PC-9 (cell line): ENCODE results near the gene DEFB127. TPM values are rescaled to one million over a fixed set of nuclear protein-coding genes. Genes with fewer than 3 reads are reported as not detected.
"Not testable (repeated sequence)": the region's sequence is repeated elsewhere in the genome, so short reads cannot be mapped to it uniquely, and the experiment has no call there.

Experiments
- Bru-seq: library from RNA; stranded (reverse); fragments of 400-500 nt; gene quantifications from one replicate; lab custom pipeline; 2021; lab: Mats Ljungman, UMichigan
- BruChase-seq, 2 experiments: library from RNA; stranded (reverse); fragments of 400-500 nt; gene quantifications; one replicate each; lab custom pipeline; 2021; lab: Mats Ljungman, UMichigan
- BruUV-seq: library from RNA; stranded (reverse); fragments of 400-500 nt; replicated peaks from 2 replicates; lab custom pipeline; 2021; lab: Mats Ljungman, UMichigan
- CTCF ChIA-PET: fragments of 300-600 bp; sonication (Branson Sonifier 250); formaldehyde crosslinking; loops from one replicate; lab custom pipeline; 2022; ENCODE audit warnings: antibody characterized with exemption; lab: Charles Lee
- POLR2A ChIA-PET: fragments of 300-600 bp; sonication (Branson Sonifier 250); formaldehyde crosslinking; loops from one replicate; lab custom pipeline; 2022; ENCODE audit warnings: antibody characterized with exemption; ENCODE audit not compliant: unreplicated experiment; lab: Charles Lee
- DNase-seq, 2 experiments: peaks; one replicate each; pipeline versions ENCODE4 v3.0.0 to v3.0.0-alpha.2; 2015 to 2022; ENCODE audit warnings: mixed read lengths in 1 of 2
- H2AFZ ChIP-seq: fragments of 200-600 bp; sonication (generic); 2 replicates; pipeline ENCODE4 v1.8.1; 2017; ENCODE audit warnings: antibody characterized with exemption
- H3F3A ChIP-seq: fragments of 200-600 bp; sonication (generic); 2 replicates; pipeline ENCODE4 v1.8.1; 2017; ENCODE audit warnings: antibody characterized with exemption, mild to moderate bottlenecking, low read depth; ENCODE audit not compliant: insufficient read depth
- H3K27ac ChIP-seq: fragments of 200-600 bp; sonication (generic); 2 replicates; pipeline ENCODE4 v1.6.1; 2016; ENCODE audit warnings: mixed run types
- H3K27me3 ChIP-seq: fragments of 200-600 bp; sonication (generic); 2 replicates; pipeline ENCODE4 v1.6.1; 2016; ENCODE audit warnings: low read depth, mixed run types; ENCODE audit not compliant: insufficient read depth
- H3K36me3 ChIP-seq: fragments of 200-600 bp; sonication (generic); 2 replicates; pipeline ENCODE4 v1.6.1; 2016; ENCODE audit warnings: low read depth, mixed run types
- H3K4me1 ChIP-seq: fragments of 200-600 bp; sonication (generic); replicated peaks from 2 replicates; pipeline ENCODE4 v1.6.1; 2016; ENCODE audit warnings: mixed run types; ENCODE audit not compliant: insufficient read depth
- H3K4me2 ChIP-seq: fragments of 200-600 bp; sonication (generic); 2 replicates; pipeline ENCODE4 v1.6.1; 2017; ENCODE audit warnings: mixed run types
- H3K4me3 ChIP-seq: fragments of 200-600 bp; sonication (generic); 2 replicates; pipeline ENCODE4 v1.6.1; 2016; ENCODE audit warnings: mixed run types
- H3K79me2 ChIP-seq: fragments of 200-600 bp; sonication (generic); 2 replicates; pipeline ENCODE4 v1.6.1; 2017; ENCODE audit warnings: low read depth, mixed run types
- H3K9me2 ChIP-seq: fragments of 200-600 bp; sonication (generic); 2 replicates; pipeline ENCODE4 v1.8.1; 2017; ENCODE audit warnings: mild to moderate bottlenecking; ENCODE audit not compliant: insufficient read depth
- H3K9me3 ChIP-seq: fragments of 200-600 bp; sonication (generic); 2 replicates; pipeline ENCODE4 v1.8.1; 2016; ENCODE audit warnings: low read depth; ENCODE audit not compliant: insufficient read depth
- H4K20me1 ChIP-seq: fragments of 200-600 bp; sonication (generic); 2 replicates; pipeline ENCODE4 v1.8.1; 2017; ENCODE audit not compliant: insufficient read depth
- EZH2 ChIP-seq: fragments of 200-600 bp; sonication (generic); IDR thresholded peaks from 2 replicates; pipeline ENCODE4 v1.8.0; 2017; ENCODE audit warnings: antibody characterized with exemption, low read depth
- intact Hi-C: fragments of 100-400 bp; cut with micrococcal nuclease; formaldehyde crosslinking; loops from one replicate; pipeline ENCODE4 v1.10.0; 2022; ENCODE audit not compliant: unreplicated experiment
- long read RNA-seq: library from polyadenylated mRNA; stranded (forward); transcript quantifications from one replicate; pipeline ENCODE4 v2.0.0, GENCODE V29; 2022
- total RNA-seq: library from RNA; stranded (reverse); gene quantifications from 2 replicates; pipeline ENCODE4 v1.2.3, GENCODE V29; 2021
- TF ChIP-seq, protein P1 (sequence below): fragments of 200-600 bp; sonication (generic); conservative IDR thresholded peaks from 2 replicates; pipeline ENCODE4 v1.6.1; 2017; ENCODE audit warnings: mixed run types, antibody characterized with exemption, mild to moderate bottlenecking, moderate library complexity

Gene DEFB127, protein sequence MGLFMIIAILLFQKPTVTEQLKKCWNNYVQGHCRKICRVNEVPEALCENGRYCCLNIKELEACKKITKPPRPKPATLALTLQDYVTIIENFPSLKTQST
- not detected in 2 replicates for total RNA-seq
- Bru-seq, nascent RNA = not detected
- not detected for BruChase-seq, experiment 1, labeled RNA remaining after a 2-hour chase
- BruChase-seq, experiment 2, labeled RNA remaining after a 6-hour chase = not detected
- long read RNA-seq = 0 reads

DNA sequence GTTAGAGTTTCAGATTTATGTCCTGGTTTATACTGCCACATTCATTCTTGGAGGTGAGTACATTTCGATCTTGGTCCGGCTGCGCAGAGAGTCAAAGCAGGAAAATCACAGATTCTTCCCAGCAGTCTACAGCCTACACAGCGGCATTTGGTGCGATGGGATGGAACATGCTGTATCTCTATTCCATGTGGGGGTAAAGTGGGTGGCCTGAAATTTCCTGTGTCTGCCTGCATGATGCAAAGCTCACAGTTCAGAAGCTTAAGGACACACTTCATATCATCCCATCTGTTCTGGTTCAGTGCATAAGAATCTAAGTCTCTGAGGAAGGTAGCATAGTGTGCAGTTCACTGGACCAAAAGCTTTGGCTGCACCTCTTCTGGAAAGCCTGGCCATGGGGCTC is at the start of gene DEFB127:
DEFB127 (plus strand) TSS at position 301 of the 400 bp plus-strand sequence; CDS start at position 392, 91 bp downstream.
- Histone ChIP-seq H3K36me3 (no peaks in the 10 kb centered on the region), H3K9me3 (no peaks in the 10 kb centered on the region), H3K27me3 (peaks cover 47% of the 10 kb centered on the region), H4K20me1 (no peaks in the 10 kb centered on the region), H3K79me2 (no peaks in the 10 kb centered on the region), H3K27ac (no peak within 1 kb of the TSS), H3K4me3 (no peak within 1 kb of the TSS), H3K4me2 (no peak within 1 kb of the TSS), H3F3A (no peaks in the 10 kb centered on the region), H3K4me1 (no peaks in the 10 kb centered on the region), H3K9me2 (no peaks in the 10 kb centered on the region), H2AFZ (no peak within 1 kb of the TSS)
- DNase-seq = no peak
- intact Hi-C loops = no loop called here
- TF ChIP-seq, protein P1, sequence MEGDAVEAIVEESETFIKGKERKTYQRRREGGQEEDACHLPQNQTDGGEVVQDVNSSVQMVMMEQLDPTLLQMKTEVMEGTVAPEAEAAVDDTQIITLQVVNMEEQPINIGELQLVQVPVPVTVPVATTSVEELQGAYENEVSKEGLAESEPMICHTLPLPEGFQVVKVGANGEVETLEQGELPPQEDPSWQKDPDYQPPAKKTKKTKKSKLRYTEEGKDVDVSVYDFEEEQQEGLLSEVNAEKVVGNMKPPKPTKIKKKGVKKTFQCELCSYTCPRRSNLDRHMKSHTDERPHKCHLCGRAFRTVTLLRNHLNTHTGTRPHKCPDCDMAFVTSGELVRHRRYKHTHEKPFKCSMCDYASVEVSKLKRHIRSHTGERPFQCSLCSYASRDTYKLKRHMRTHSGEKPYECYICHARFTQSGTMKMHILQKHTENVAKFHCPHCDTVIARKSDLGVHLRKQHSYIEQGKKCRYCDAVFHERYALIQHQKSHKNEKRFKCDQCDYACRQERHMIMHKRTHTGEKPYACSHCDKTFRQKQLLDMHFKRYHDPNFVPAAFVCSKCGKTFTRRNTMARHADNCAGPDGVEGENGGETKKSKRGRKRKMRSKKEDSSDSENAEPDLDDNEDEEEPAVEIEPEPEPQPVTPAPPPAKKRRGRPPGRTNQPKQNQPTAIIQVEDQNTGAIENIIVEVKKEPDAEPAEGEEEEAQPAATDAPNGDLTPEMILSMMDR = no peak
- TF ChIP-seq EZH2 = no peak
- POLR2A ChIA-PET = no interaction called here
- BruUV-seq = no TSS peak
- CTCF ChIA-PET = no interaction called here

DNA sequence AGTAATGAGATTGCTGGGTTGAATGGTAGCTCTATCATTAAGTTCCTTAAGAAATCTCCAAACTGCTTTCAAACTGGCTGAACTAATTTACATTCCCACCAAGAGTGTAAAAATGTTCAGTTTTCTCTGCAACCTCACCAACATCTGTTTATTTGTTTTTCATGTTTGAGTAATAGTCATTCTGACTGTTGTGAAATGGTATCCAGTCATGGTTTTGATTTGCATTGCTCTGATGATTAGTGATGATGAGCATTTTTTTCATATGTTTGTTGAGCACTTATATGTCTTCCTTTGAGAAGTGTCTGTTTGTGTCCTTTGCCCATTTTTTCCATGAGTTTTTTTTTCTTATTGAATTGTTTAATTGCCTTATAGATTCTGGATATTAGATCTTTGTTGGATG is 44.9 kb upstream of the DEFB127 start:
- Histone ChIP-seq H3K79me2 (no peaks in the 10 kb centered on the region), H3K4me2 (no peak overlapping the region), H3K36me3 (no peaks in the 10 kb centered on the region), H3K9me3 (no peaks in the 10 kb centered on the region), H3K27ac (no peak overlapping the region), H2AFZ (no peak overlapping the region), H3K9me2 (no peaks in the 10 kb centered on the region), H3F3A (no peaks in the 10 kb centered on the region), H4K20me1 (no peaks in the 10 kb centered on the region), H3K4me3 (no peak overlapping the region), H3K27me3 (peaks cover 5% of the 10 kb centered on the region; the same call in 1 of the 2 replicates), H3K4me1 (no peaks in the 10 kb centered on the region)
- no peak for DNase-seq
- POLR2A ChIA-PET = no interaction called here
- BruUV-seq = no TSS peak
- no peak for TF ChIP-seq EZH2
- TF ChIP-seq, protein P1 = no peak
- CTCF ChIA-PET = no interaction called here
- intact Hi-C loops = no loop called here

DNA sequence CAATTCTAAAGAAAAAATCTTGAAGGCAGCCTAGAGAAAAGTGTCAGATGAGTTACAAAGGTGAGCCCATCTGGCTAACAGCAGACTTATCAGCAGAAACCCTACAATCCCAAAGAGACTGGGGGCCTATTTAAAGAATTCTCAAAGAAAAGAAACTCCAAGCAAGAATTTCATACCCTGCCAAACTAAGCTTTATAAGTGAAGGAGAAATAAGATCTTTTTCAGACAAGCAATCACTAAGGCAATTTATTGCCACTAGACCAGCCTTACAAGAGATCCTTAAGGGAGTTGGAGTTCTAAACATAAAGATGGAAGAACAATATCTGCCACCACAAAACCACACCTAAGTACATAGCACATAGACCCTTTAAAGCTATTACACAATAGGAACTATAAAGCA is 39.7 kb upstream of the DEFB127 start:
- H2AFZ ChIP-seq = no peak overlapping the region
- no peaks in the 10 kb centered on the region for H3F3A ChIP-seq
- 0 out of 2 replicates have a peak, but pooled peaks cover 9% of the 10 kb centered on the region for H3K27me3 ChIP-seq
- no peak overlapping the region for H3K4me3 ChIP-seq
- no peak overlapping the region for H3K4me2 ChIP-seq
- no TSS peak for BruUV-seq
- CTCF ChIA-PET = no interaction called here
- TF ChIP-seq, protein P1 = no peak
- no peak for TF ChIP-seq EZH2
- no peaks in the 10 kb centered on the region for H3K79me2 ChIP-seq
- no peaks in the 10 kb centered on the region for H4K20me1 ChIP-seq
- H3K9me2 ChIP-seq = no peaks in the 10 kb centered on the region
- H3K36me3 ChIP-seq = no peaks in the 10 kb centered on the region
- no peaks in the 10 kb centered on the region; the same call in 1 of the 2 replicates for H3K9me3 ChIP-seq
- intact Hi-C loops = no loop called here
- POLR2A ChIA-PET = no interaction called here
- DNase-seq = no peak
- H3K27ac ChIP-seq = no peak overlapping the region
- no peaks in the 10 kb centered on the region for H3K4me1 ChIP-seq

DNA sequence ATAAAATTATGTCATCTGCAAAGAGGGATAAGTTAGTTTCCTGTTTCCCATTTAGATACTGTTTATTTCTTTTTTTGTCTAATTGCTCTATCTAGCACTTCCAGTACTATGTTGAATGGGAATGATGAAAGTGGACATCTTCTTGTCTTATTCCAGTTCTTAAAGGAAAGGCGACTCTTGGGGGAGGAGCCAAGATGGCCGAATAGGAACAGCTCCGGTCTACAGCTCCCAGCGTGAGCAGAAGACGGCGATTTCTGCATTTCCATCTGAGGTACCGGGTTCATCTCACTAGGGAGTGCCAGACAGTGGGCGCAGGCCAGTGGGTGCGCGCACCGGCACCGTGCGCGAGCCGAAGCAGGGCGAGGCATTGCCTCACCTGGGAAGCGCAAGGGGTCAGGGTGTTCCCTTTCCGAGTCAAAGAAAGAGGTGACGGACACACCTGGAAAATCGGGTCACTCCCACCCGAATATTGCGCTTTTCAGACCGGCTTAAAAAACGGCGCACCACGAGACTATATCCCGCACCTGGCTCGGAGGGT is 27.4 kb upstream of the DEFB127 start:
- H3K9me3 ChIP-seq, H3K4me1 ChIP-seq, H3K9me2 ChIP-seq, POLR2A ChIA-PET, CTCF ChIA-PET, H2AFZ ChIP-seq, H3K36me3 ChIP-seq, DNase-seq, BruUV-seq, H3K4me2 ChIP-seq, H3K79me2 ChIP-seq, H3K4me3 ChIP-seq, H3K27ac ChIP-seq, H3K27me3 ChIP-seq, H3F3A ChIP-seq, H4K20me1 ChIP-seq, intact Hi-C loops: not testable (repeated sequence)
